Kidney (tissue), 14 donors: Measurements from ENCODE around the gene SMIM17. TPM values are rescaled to one million over a fixed set of nuclear protein-coding genes. Genes with fewer than 3 reads are reported as not detected.

ENCODE experiments used
- DNase-seq, 5 donors: peaks; one replicate each; pipeline ENCODE4 v3.0.0-alpha.2; 2013 to 2020
- FAIRE-seq: peaks from 2 replicates; lab custom pipeline; 2012; peaks lifted over from hg19 to GRCh38; lab: Jason Lieb, UNC
- H3K27ac ChIP-seq, 2 donors: one replicate each; pipeline ENCODE4 v1.7.0; 2013; ENCODE audit warnings: low read depth in 2 of 2, low read length in 2 of 2, inconsistent platforms in 1 of 2
- H3K27me3 ChIP-seq: one replicate; pipeline ENCODE4 v1.7.1; 2013; ENCODE audit warnings: low read length, inconsistent platforms; ENCODE audit not compliant: control insufficient read depth, insufficient read depth
- H3K36me3 ChIP-seq, 3 donors: one replicate each; pipeline versions ENCODE4 v1.7.0 to v1.7.1; 2013; ENCODE audit warnings: low read length in 3 of 3, control low read depth in 1 of 3, inconsistent platforms in 1 of 3; ENCODE audit not compliant: insufficient read depth in 3 of 3, control insufficient read depth in 2 of 3
- H3K4me1 ChIP-seq, 3 donors: one replicate each; pipeline versions ENCODE4 v1.7.0 to v1.7.1; 2013; ENCODE audit warnings: low read length in 3 of 3, inconsistent platforms in 1 of 3, low read depth in 1 of 3; ENCODE audit not compliant: control insufficient read depth in 2 of 3, insufficient read depth in 2 of 3
- H3K4me3 ChIP-seq, 3 donors: one replicate each; pipeline versions ENCODE4 v1.7.0 to v1.8.1; 2013; ENCODE audit warnings: low read length in 3 of 3, control low read depth in 1 of 3, inconsistent platforms in 1 of 3
- H3K9ac ChIP-seq, 3 donors: one replicate each; pipeline versions ENCODE4 v1.7.0 to v1.7.1; 2013; ENCODE audit warnings: low read length in 3 of 3, control low read depth in 1 of 3, inconsistent platforms in 1 of 3
- H3K9me3 ChIP-seq, 3 donors: one replicate each; pipeline versions ENCODE4 v1.7.0 to v1.7.1; 2013; ENCODE audit warnings: low read length in 3 of 3, control low read depth in 1 of 3, inconsistent platforms in 1 of 3; ENCODE audit not compliant: control insufficient read depth in 2 of 3, insufficient read depth in 1 of 3
- intact Hi-C: fragments of 100-400 bp; cut with DNase I; formaldehyde crosslinking; loops from one replicate; pipeline ENCODE4 v1.11.1; 2022
- polyA plus RNA-seq: library from polyadenylated mRNA; stranded (reverse); fragments of 350-450 nt; fragmentation: Illumina TruSeq; extraction: RNeasy Lipid Tissue Mini Kit (QIAGEN cat#74804); gene quantifications from one replicate; pipeline ENCODE4 v1.2.3, GENCODE V29; 2014; ENCODE audit warnings: low read depth, low replicate concordance; ENCODE audit not compliant: insufficient read depth
- total RNA-seq: library from RNA; stranded (reverse); fragmentation: NEBNext Ultra II Directional; extraction: Animal tissue kit (Norgen Biotek cat#: 25700); gene quantifications from one replicate; pipeline ENCODE4 v1.2.1, GENCODE V29; 2021
- TF ChIP-seq, protein P1 (sequence below): IDR thresholded peaks from 3 replicates; pipeline ENCODE4 v1.5.1; 2012; ENCODE audit warnings: mild to moderate bottlenecking, moderate library complexity, borderline replicate concordance; ENCODE audit not compliant: insufficient read depth; ENCODE audit errors: extremely low read depth
- donor health status: control.
- donor health status: control.
- donor health status: control.
- donor health status: control.
- donor health status: control.
- donor health status: DM: yes; HTN: yes; CAD: no.
- donor health status: Normal renal cell carcinoma (clear cell type).

SMIM17 gene
- total and polyA plus RNA-seq, 2 donors from 2014 or later = 0.47 TPM; not detected in 1

DNA sequence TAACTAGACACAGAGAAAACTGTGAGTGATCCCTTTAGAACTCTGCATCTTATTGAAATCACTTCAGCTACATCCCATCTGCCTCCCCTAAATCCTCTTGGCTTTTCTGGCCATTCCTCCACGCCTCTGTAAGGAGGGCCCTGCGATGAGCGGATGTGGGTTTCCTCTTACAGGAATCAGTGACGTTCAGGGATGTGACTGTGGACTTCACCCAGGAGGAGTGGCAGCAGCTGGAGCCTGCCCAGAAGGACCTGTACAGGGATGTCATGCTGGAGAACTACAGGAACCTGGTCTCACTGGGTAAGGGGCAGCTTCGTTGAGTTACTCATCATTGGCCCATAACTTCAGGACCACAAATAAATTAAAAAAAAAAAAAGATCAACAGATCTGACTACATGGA is 29.3 kb upstream of the SMIM17 start:
- Histone ChIP-seq H3K27me3 (no peaks in the 10 kb centered on the region), H3K4me3 (no peak overlapping the region), H3K4me1 (no peaks in the 10 kb centered on the region), H3K9me3 (peaks cover 9% of the 10 kb centered on the region in 3 donors), H3K9ac (no peak overlapping the region), H3K36me3 (peaks cover 0 to 9% (median 0%) of the 10 kb centered on the region in 3 donors), H3K27ac (no peak overlapping the region)
- TF ChIP-seq, protein P1, sequence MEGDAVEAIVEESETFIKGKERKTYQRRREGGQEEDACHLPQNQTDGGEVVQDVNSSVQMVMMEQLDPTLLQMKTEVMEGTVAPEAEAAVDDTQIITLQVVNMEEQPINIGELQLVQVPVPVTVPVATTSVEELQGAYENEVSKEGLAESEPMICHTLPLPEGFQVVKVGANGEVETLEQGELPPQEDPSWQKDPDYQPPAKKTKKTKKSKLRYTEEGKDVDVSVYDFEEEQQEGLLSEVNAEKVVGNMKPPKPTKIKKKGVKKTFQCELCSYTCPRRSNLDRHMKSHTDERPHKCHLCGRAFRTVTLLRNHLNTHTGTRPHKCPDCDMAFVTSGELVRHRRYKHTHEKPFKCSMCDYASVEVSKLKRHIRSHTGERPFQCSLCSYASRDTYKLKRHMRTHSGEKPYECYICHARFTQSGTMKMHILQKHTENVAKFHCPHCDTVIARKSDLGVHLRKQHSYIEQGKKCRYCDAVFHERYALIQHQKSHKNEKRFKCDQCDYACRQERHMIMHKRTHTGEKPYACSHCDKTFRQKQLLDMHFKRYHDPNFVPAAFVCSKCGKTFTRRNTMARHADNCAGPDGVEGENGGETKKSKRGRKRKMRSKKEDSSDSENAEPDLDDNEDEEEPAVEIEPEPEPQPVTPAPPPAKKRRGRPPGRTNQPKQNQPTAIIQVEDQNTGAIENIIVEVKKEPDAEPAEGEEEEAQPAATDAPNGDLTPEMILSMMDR = no peak
- intact Hi-C loops = no loop called here
- no peak for DNase-seq
- no peak for FAIRE-seq

DNA sequence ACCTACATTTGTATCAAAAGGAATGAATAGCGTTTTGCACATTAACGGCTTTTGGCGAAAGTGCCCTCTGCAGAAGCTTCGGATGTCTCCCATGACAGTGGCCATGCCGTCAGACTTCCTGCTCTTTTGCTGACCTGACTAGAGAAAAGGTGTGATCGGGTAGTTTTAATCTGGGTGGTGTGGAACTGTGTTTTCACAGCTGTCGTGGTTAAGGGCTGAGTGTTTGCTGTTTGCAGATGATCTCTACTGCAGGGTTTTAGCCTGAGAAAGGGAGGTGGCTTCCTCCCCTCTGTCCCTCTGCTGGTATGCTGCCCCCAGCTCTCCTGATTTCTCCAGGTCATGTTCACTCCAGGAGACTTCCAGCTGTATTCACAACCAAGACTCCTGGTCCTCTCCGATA is 25.4 kb upstream of the SMIM17 start:
- intact Hi-C loops = no loop called here
- peaks cover 0 to 9% (median 0%) of the 10 kb centered on the region in 3 donors for H3K9me3 ChIP-seq
- TF ChIP-seq, protein P1 = no peak
- H3K9ac ChIP-seq = no peak overlapping the region
- no peak for DNase-seq
- H3K4me3 ChIP-seq = no peak overlapping the region
- no peaks in the 10 kb centered on the region for H3K27me3 ChIP-seq
- H3K4me1 ChIP-seq = no peaks in the 10 kb centered on the region
- no peak overlapping the region for H3K27ac ChIP-seq
- peaks cover 0 to 7% (median 0%) of the 10 kb centered on the region in 3 donors for H3K36me3 ChIP-seq
- FAIRE-seq = no peak

DNA sequence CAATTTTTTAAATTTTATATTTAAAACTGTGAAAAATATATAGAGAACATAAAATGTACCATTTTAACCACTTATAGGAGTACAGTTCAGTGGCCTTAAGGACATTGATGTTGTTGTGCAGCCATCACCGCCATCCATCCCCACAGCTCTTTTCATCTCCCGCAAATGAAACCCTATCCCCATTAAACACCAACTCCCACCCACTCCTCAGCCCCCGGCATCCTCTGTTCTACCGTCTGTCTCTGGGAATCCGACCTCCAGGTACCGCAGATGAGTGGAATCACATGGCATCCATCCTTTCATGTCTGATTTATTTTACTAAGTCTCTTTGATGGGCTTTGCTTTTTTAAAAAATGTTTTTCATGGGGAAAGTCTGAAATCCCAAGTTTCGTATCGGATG is 23.8 kb upstream of the SMIM17 start:
- no peak for FAIRE-seq
- H3K36me3 ChIP-seq = peaks cover 0 to 10% (median 2%) of the 10 kb centered on the region in 3 donors
- DNase-seq = peak in 4 of 5 donors; percentile 26 to 84 (median 68)

More for the DNA sequence above, 23.8 kb upstream of the SMIM17 start:
- Histone ChIP-seq H3K9me3 (peaks cover 0 to 8% (median 0%) of the 10 kb centered on the region in 3 donors), H3K9ac (no peak overlapping the region), H3K27me3 (no peaks in the 10 kb centered on the region), H3K4me3 (no peak overlapping the region), H3K4me1 (no peaks in the 10 kb centered on the region), H3K27ac (no peak overlapping the region)
- intact Hi-C loops = no loop called here
- TF ChIP-seq, protein P1 = no peak
